ENCODE results near the gene TMCO4.
A peak's percentile ranks its signal among the peaks of the same experiment; 100 is the strongest.
"Not testable (repeated sequence)": the region's sequence is repeated elsewhere in the genome, so short reads cannot be mapped to it uniquely, and the experiment has no call there.

The TMCO4 gene

GRCh38 chr1:19799230-19800075 lies at the start of gene TMCO4:
TSS of gene TMCO4 (minus strand) at chr1:19799916. CDS start at chr1:19780758, 19,158 bp downstream.
- DNase-seq (ENCODE audit: low read depth in 2 of 2): peak in 1 of 2 donors; percentile 4

GRCh38 chr1:19849307-19849706 lies 49.6 kb upstream of the TMCO4 start:
- DNase-seq (ENCODE audit: low read depth in 2 of 2): not testable (repeated sequence)

GRCh38 chr1:19847334-19847733 lies 47.6 kb upstream of the TMCO4 start:
- DNase-seq (ENCODE audit: low read depth in 2 of 2): not testable (repeated sequence)

- no peak for DNase-seq (ENCODE audit: low read depth in 2 of 2)
Observed at GRCh38 chr1:19846338-19846737, 46.6 kb upstream of the TMCO4 start.

GRCh38 chr1:19845555-19845954 lies 45.8 kb upstream of the TMCO4 start:
- DNase-seq (ENCODE audit: low read depth in 2 of 2): no peak

GRCh38 chr1:19844731-19845495 lies 45.2 kb upstream of the TMCO4 start:
- no peak for DNase-seq (ENCODE audit: low read depth in 2 of 2)

GRCh38 chr1:19840228-19840627 lies 40.5 kb upstream of the TMCO4 start:
- DNase-seq (ENCODE audit: low read depth in 2 of 2): no peak

GRCh38 chr1:19837866-19838265 lies 38.1 kb upstream of the TMCO4 start:
- no peak for DNase-seq (ENCODE audit: low read depth in 2 of 2)

GRCh38 chr1:19835578-19835977 lies 35.9 kb upstream of the TMCO4 start:
- DNase-seq (ENCODE audit: low read depth in 2 of 2): no peak

- no peak for DNase-seq (ENCODE audit: low read depth in 2 of 2)
Observed at GRCh38 chr1:19831441-19831840, 31.7 kb upstream of the TMCO4 start.

GRCh38 chr1:19828546-19828945 lies 28.8 kb upstream of the TMCO4 start:
- no peak for DNase-seq (ENCODE audit: low read depth in 2 of 2)

- no peak for DNase-seq (ENCODE audit: low read depth in 2 of 2)
Observed at GRCh38 chr1:19825298-19825697, 25.6 kb upstream of the TMCO4 start.

- no peak for DNase-seq (ENCODE audit: low read depth in 2 of 2)
Observed at GRCh38 chr1:19824541-19824940, 24.8 kb upstream of the TMCO4 start.

- DNase-seq (ENCODE audit: low read depth in 2 of 2): no peak
Observed at GRCh38 chr1:19824036-19824435, 24.3 kb upstream of the TMCO4 start.

- DNase-seq (ENCODE audit: low read depth in 2 of 2): no peak
Observed at GRCh38 chr1:19819701-19820100, 20.0 kb upstream of the TMCO4 start.

GRCh38 chr1:19818324-19818723 lies 18.6 kb upstream of the TMCO4 start:
- DNase-seq (ENCODE audit: low read depth in 2 of 2): no peak

GRCh38 chr1:19817160-19817559 lies 17.4 kb upstream of the TMCO4 start:
- no peak for DNase-seq (ENCODE audit: low read depth in 2 of 2)

- DNase-seq (ENCODE audit: low read depth in 2 of 2): not testable (repeated sequence)
Observed at GRCh38 chr1:19816737-19817086, 17.0 kb upstream of the TMCO4 start.

GRCh38 chr1:19815801-19816736 lies 16.4 kb upstream of the TMCO4 start:
- DNase-seq (ENCODE audit: low read depth in 2 of 2): no peak

- no peak for DNase-seq (ENCODE audit: low read depth in 2 of 2)
Observed at GRCh38 chr1:19814681-19815503, 15.2 kb upstream of the TMCO4 start, which contains the start of gene RNF186. TSS of gene RNF186 (minus strand) at chr1:19815283. CDS start at chr1:19815101, 182 bp downstream.

GRCh38 chr1:19814244-19814661 lies 14.5 kb upstream of the TMCO4 start:
- DNase-seq (ENCODE audit: low read depth in 2 of 2): no peak

Measured in stimulated activated CD8-positive, alpha-beta memory T cell treated with anti-CD3 and anti-CD28 coated beads, Interleukin-7, amount 100 ng/mL, for 1 hour (primary cell).